Nephron (organoid): ENCODE data around the gene ANKMY1.

ENCODE experiments used
- H3K27ac Mint-ChIP-seq, 3 experiments: 2 replicates each; pipeline ENCODE4 v1.8.0; 2020; ENCODE audit warnings: mixed read lengths in 3 of 3, mild to moderate bottlenecking in 2 of 3, moderate library complexity in 1 of 3
- H3K27me3 Mint-ChIP-seq: 2 replicates; pipeline ENCODE4 v1.8.0; 2021; ENCODE audit warnings: low read depth, mild to moderate bottlenecking, moderate library complexity, mixed read lengths
- H3K36me3 Mint-ChIP-seq: 2 replicates; pipeline ENCODE4 v1.8.0; 2020; ENCODE audit warnings: low read depth, mixed read lengths
- H3K4me1 Mint-ChIP-seq: 2 replicates; pipeline ENCODE4 v1.8.0; 2020; ENCODE audit warnings: mixed read lengths
- H3K4me3 Mint-ChIP-seq, 3 experiments: 2 replicates each; pipeline ENCODE4 v1.8.0; 2020; ENCODE audit warnings: mild to moderate bottlenecking in 3 of 3, mixed read lengths in 3 of 3, moderate library complexity in 2 of 3
- H3K9me3 Mint-ChIP-seq: 2 replicates; pipeline ENCODE4 v1.8.0; 2020; ENCODE audit warnings: mixed read lengths
- TF ChIP-seq, protein P1 (sequence below), 3 experiments: fragments of 200-600 bp; sonication (generic); IDR thresholded peaks; one replicate each; pipeline ENCODE4 v1.5.0; 2021; ENCODE audit warnings: antibody characterized with exemption in 3 of 3; ENCODE audit not compliant: unreplicated experiment in 3 of 3

Gene ANKMY1

DNA sequence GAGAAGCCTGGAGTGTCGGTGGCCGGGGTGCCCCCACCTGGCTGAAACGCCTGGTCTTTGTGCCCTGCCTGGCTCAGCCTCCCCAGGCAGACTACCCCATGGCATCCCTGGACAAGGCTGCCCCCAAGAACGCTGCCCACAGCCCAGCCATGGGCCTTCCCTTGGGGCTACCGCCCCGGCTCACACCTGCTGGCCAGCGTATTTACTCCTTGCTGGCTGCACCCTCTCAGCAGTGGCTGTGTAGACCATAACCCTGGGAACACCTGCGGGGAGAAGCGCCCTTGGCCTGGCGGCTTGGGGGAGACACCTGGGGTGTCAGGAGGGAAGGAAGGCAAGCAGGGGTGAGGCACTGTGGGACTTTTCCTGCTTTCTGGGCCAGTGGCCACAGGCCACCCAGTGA, 46.1 kb upstream of the ANKMY1 start:
- no peaks in the 10 kb centered on the region for H3K9me3 Mint-ChIP-seq
- H3K27ac Mint-ChIP-seq = no peak overlapping the region
- H3K36me3 Mint-ChIP-seq = peaks cover 6% of the 10 kb centered on the region
- H3K4me1 Mint-ChIP-seq = peaks cover 8% of the 10 kb centered on the region
- H3K27me3 Mint-ChIP-seq = peaks cover 4% of the 10 kb centered on the region
- H3K4me3 Mint-ChIP-seq = no peak overlapping the region
- TF ChIP-seq, protein P1, sequence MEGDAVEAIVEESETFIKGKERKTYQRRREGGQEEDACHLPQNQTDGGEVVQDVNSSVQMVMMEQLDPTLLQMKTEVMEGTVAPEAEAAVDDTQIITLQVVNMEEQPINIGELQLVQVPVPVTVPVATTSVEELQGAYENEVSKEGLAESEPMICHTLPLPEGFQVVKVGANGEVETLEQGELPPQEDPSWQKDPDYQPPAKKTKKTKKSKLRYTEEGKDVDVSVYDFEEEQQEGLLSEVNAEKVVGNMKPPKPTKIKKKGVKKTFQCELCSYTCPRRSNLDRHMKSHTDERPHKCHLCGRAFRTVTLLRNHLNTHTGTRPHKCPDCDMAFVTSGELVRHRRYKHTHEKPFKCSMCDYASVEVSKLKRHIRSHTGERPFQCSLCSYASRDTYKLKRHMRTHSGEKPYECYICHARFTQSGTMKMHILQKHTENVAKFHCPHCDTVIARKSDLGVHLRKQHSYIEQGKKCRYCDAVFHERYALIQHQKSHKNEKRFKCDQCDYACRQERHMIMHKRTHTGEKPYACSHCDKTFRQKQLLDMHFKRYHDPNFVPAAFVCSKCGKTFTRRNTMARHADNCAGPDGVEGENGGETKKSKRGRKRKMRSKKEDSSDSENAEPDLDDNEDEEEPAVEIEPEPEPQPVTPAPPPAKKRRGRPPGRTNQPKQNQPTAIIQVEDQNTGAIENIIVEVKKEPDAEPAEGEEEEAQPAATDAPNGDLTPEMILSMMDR (IDR thresholded peaks at IDR 0.05; ENCODE audit: unreplicated experiment in 3 of 3) = no peak

DNA sequence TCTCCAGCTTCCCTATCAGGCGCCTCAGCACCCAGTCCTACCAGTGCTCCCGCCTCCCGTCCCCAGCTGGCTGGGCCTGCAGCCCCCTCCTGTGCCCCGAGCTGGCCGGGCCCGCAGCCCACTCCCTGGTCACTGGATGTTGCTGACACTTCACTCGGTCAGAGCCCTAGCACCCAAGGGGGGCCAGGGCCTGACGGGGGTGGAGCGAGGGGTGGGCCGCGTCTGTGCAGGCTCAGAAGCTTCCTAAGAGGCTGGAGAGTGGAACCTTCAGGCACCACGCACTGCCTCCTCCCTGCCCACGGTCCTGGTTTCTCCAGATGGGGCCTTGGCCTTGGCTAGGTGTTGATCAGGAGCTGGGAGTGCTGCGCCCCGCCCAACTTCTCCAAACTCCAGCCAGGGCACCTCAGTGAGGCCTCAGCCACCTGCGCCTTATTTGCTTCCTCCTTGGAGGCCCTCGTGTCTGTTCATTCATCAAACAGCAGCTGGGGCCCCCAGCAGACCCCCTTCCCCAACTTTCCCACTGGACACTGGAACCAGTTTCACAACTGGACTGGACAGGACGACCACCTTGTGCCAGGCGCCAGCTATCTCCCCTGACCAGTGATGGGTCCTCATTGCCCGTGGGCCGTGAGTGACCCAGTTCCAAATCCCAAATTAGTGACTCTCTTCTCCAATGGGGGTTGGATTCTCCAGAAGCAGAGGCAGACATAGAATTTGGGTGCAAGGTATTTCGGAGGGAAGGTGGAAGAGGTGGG, 45.5 kb upstream of the ANKMY1 start:
- H3K27me3 Mint-ChIP-seq = peaks cover 4% of the 10 kb centered on the region
- H3K27ac Mint-ChIP-seq = no peak overlapping the region
- TF ChIP-seq, protein P1 (IDR thresholded peaks at IDR 0.05; ENCODE audit: unreplicated experiment in 3 of 3) = no peak
- no peaks in the 10 kb centered on the region for H3K9me3 Mint-ChIP-seq
- peaks cover 6% of the 10 kb centered on the region for H3K36me3 Mint-ChIP-seq
- H3K4me1 Mint-ChIP-seq = peaks cover 8% of the 10 kb centered on the region
- H3K4me3 Mint-ChIP-seq = no peak overlapping the region

DNA sequence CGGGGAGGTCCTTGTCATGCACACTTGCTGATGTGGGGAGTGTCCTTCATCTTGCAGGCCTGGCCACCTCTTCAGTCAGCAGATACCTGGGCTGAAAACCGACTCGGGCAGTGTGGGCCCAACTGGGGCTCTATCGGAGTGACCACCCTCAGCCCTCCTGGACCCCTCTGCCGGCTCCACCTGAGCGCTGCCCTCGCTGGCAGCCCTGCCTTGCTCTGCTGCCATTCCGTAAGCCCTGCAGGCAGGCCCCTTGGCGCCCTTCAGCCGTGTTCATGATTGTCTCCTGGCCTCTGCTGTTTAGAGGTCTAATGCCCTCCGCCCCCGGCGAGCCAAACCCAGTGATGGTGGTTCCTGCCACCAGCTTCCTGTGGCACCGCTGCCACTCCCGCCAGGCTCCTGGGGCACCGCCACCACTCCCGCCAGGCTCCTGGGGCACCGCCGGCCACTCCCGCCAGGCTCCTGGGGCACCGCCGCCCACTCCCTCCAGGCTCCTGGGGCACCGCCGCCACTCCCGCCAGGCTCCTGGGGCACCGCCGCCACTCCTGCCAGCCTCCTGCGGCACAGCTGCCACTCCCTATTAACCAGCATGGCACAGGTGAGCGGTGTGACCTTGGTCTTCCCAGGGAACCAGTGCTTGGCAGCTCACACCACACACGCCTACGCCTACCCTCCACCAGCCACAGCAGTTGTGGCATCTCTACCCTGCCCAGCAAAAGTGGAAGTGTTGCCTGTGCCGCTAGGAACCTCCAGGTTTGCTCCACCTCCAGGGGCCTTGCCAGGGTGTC, 44.7 kb upstream of the ANKMY1 start:
- no peak overlapping the region for H3K27ac Mint-ChIP-seq
- H3K27me3 Mint-ChIP-seq = no peaks in the 10 kb centered on the region
- H3K9me3 Mint-ChIP-seq = no peaks in the 10 kb centered on the region
- TF ChIP-seq, protein P1 (IDR thresholded peaks at IDR 0.05; ENCODE audit: unreplicated experiment in 3 of 3) = no peak
- H3K4me1 Mint-ChIP-seq = peaks cover 8% of the 10 kb centered on the region
- H3K4me3 Mint-ChIP-seq = no peak overlapping the region
- peaks cover 6% of the 10 kb centered on the region for H3K36me3 Mint-ChIP-seq

DNA sequence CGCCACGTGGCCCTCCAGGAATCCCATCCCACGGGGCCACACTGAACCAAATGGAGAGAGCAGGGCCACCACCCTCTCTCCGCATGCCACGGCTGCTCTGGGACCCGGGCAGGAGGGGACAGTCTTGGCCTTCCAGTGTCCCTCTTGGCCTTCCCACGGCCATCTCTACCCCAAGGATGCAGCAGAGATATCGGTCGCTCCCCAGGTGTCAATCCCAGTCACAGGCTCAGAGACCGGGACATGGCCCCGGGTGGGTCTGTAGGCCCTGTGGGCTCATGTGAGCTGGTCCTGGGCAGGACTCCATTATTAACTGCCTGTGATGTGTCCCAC, 44.0 kb upstream of the ANKMY1 start:
- H3K4me1 Mint-ChIP-seq = peaks cover 8% of the 10 kb centered on the region
- H3K9me3 Mint-ChIP-seq = no peaks in the 10 kb centered on the region
- peaks cover 6% of the 10 kb centered on the region for H3K36me3 Mint-ChIP-seq
- TF ChIP-seq, protein P1 (IDR thresholded peaks at IDR 0.05; ENCODE audit: unreplicated experiment in 3 of 3) = no peak
- H3K4me3 Mint-ChIP-seq = no peak overlapping the region
- no peak overlapping the region for H3K27ac Mint-ChIP-seq
- H3K27me3 Mint-ChIP-seq = no peaks in the 10 kb centered on the region

DNA sequence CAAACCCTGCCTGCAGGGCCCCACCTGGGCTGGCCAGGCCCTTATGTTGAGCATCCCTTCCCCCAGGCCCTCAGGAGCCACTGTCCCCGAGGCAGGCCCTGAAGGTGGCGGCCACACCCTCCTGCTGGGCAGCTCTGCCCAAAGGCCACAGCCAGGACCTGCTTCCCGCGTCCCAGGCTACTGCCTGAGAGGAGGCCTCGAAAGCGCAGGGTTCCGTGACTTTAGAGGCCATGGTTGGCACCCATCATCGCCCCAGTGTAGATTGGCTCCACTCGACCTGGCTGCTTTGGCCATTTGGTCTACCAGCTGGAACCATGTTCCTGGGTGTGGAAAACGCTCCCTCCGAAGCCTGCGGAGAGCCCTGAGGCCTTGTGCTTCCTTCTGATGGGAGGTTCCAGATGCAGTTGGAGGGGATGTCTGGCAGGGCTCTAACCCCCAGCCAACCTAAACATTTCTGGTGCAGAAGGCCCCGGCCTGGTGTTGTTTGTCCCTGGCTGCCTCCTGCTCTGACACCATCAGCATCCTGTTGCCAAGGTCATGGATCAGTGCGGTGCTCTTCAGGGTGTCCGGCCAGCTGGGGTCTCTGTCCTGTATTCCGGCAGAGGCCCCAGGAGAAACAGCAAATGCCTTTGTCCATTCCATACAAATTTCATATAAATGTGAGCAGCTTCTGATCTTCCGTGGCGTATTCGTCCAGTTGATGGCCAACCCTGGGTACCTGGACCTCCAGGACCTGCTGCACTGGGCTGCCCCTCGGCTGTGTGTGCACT, 43.5 kb upstream of the ANKMY1 start:
- Mint-ChIP-seq H3K36me3 (peaks cover 6% of the 10 kb centered on the region), H3K27ac (no peak overlapping the region), H3K4me3 (no peak overlapping the region), H3K4me1 (peaks cover 8% of the 10 kb centered on the region), H3K27me3 (no peaks in the 10 kb centered on the region), H3K9me3 (no peaks in the 10 kb centered on the region)
- TF ChIP-seq, protein P1 (IDR thresholded peaks at IDR 0.05; ENCODE audit: unreplicated experiment in 3 of 3) = no peak
